ENCODE results near the gene CDC42EP4. TPM values are rescaled to one million over a fixed set of nuclear protein-coding genes. Genes with fewer than 3 reads are reported as not detected.

CDC42EP4 gene
- total and polyA plus RNA-seq, 2 experiments from 2014 or later: 62.4 to 82.7 TPM

DNA sequence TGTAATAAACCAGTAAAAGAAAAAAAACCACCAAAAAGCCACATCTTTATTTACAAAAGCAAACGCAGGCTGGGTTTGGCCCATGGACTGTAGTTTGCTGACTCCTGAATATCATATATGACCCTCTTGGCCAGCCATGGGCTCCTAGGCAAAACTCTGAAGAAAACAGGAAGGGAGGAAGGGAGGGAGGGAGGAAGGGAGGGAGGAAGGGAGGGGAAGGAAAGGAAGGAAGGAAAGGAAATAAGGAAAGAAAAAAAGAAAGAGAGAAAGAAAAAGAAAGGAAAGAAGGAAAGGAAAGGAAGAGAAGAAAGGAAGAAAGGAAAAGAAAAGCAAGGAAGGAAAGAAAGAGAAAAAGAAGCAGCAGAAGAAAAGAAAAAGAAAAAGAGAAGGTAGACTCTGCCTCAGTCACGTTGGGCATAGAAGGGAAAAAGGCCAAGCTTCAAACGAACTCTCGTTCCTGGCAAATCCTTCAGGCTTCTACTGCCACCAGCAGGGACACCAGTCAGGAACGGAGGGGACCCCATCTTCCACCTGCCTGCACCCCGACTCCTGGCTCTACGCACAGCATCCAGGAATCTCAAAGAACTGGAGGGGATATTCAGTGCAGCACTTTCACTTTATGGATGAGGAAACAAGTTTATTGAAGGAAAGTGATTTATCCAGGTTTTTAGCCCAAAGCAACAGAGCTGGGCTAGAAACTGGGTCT lies 22.1 kb downstream of the CDC42EP4 start:
- peaks cover 57% of the 10 kb centered on the region for H3K4me1 ChIP-seq (ENCODE audit: insufficient read depth)
- no peaks in the 10 kb centered on the region for H3K27me3 ChIP-seq
- peak overlapping the region; percentile 74 for H3K27ac ChIP-seq
- H3K36me3 ChIP-seq (replicated peaks; ENCODE audit: insufficient read depth, low read depth): no peaks in the 10 kb centered on the region
- DNase-seq (ENCODE audit: low spot score): no peak
- H4K20me1 ChIP-seq (ENCODE audit: insufficient read depth, poor library complexity, severe bottlenecking): peaks cover 100% of the 10 kb centered on the region
- H3K9me2 ChIP-seq (replicated peaks; ENCODE audit: insufficient read depth): no peaks in the 10 kb centered on the region
- peak overlapping the region; percentile 41 for H3K4me2 ChIP-seq
- peaks cover 100% of the 10 kb centered on the region for H3K79me2 ChIP-seq
- no peak overlapping the region for H2AFZ ChIP-seq
- no peak overlapping the region for H3K4me3 ChIP-seq
- no peaks in the 10 kb centered on the region for H3K9me3 ChIP-seq (ENCODE audit: low read depth)
- WGBS (ENCODE audit: low lambda C conversion rate, missing lambda C conversion rate): 78% methylated on average over 7 of the region's 7 CpGs
- TF ChIP-seq EZH2 (IDR thresholded peaks at IDR 0.05; ENCODE audit: borderline replicate concordance) (no peak), CTCF (IDR thresholded peaks at IDR 0.05; ENCODE audit: poor library complexity) (no peak), EZH2phosphoT487 (IDR thresholded peaks at IDR 0.05; ENCODE audit: low read depth, severe bottlenecking, unreplicated experiment) (no peak)

- Histone ChIP-seq H3K4me2 (peak overlapping the region; percentile 41), H3K9me3 (ENCODE audit: low read depth) (no peaks in the 10 kb centered on the region), H3K36me3 (replicated peaks; ENCODE audit: insufficient read depth, low read depth) (no peaks in the 10 kb centered on the region), H3K9me2 (replicated peaks; ENCODE audit: insufficient read depth) (no peaks in the 10 kb centered on the region), H2AFZ (no peak overlapping the region), H4K20me1 (ENCODE audit: insufficient read depth, poor library complexity, severe bottlenecking) (peaks cover 100% of the 10 kb centered on the region), H3K79me2 (peaks cover 98% of the 10 kb centered on the region), H3K4me1 (ENCODE audit: insufficient read depth) (peaks cover 62% of the 10 kb centered on the region), H3K27me3 (no peaks in the 10 kb centered on the region), H3K4me3 (no peak overlapping the region), H3K27ac (peak overlapping the region; percentile 64)
- TF ChIP-seq EZH2 (IDR thresholded peaks at IDR 0.05; ENCODE audit: borderline replicate concordance) (no peak), CTCF (IDR thresholded peaks at IDR 0.05; ENCODE audit: poor library complexity) (no peak), EZH2phosphoT487 (IDR thresholded peaks at IDR 0.05; ENCODE audit: low read depth, severe bottlenecking, unreplicated experiment) (no peak)
- 57% methylated on average over 19 of the region's 19 CpGs for WGBS (ENCODE audit: low lambda C conversion rate, missing lambda C conversion rate)
- DNase-seq (ENCODE audit: low spot score): peak; percentile 58
Measured at GRCh38 chr17:73288534-73289302, 23.1 kb downstream of the CDC42EP4 start.

- DNase-seq (ENCODE audit: low spot score): no peak
- Histone ChIP-seq H3K4me1 (ENCODE audit: insufficient read depth) (peaks cover 50% of the 10 kb centered on the region), H3K9me3 (ENCODE audit: low read depth) (no peaks in the 10 kb centered on the region), H3K4me3 (no peak overlapping the region), H3K4me2 (no peak overlapping the region), H2AFZ (no peak overlapping the region), H3K36me3 (replicated peaks; ENCODE audit: insufficient read depth, low read depth) (no peaks in the 10 kb centered on the region), H4K20me1 (ENCODE audit: insufficient read depth, poor library complexity, severe bottlenecking) (peaks cover 98% of the 10 kb centered on the region), H3K27ac (no peak overlapping the region), H3K79me2 (peaks cover 88% of the 10 kb centered on the region), H3K27me3 (no peaks in the 10 kb centered on the region), H3K9me2 (replicated peaks; ENCODE audit: insufficient read depth) (no peaks in the 10 kb centered on the region)
- TF ChIP-seq EZH2 (IDR thresholded peaks at IDR 0.05; ENCODE audit: borderline replicate concordance): no peak
- TF ChIP-seq EZH2phosphoT487 (IDR thresholded peaks at IDR 0.05; ENCODE audit: low read depth, severe bottlenecking, unreplicated experiment): no peak
- TF ChIP-seq CTCF (IDR thresholded peaks at IDR 0.05; ENCODE audit: poor library complexity): no peak
- 78% methylated on average over 8 of the region's 8 CpGs for WGBS (ENCODE audit: low lambda C conversion rate, missing lambda C conversion rate)
Measured at GRCh38 chr17:73286863-73287296, 24.9 kb downstream of the CDC42EP4 start.
